Heart right ventricle (tissue), 16 donors: ENCODE data around the gene PPM1E. TPM values are rescaled to one million over a fixed set of nuclear protein-coding genes. Genes with fewer than 3 reads are reported as not detected.
"Not testable (repeated sequence)": the region's sequence is repeated elsewhere in the genome, so short reads cannot be mapped to it uniquely, and the experiment has no call there.

Experiments
- ATAC-seq, 8 donors: fragments of 200-7000 bp; cut with Tn5 transposase; one replicate each; pipeline ENCODE4 v1.9.1; 2020; ENCODE audit warnings: mild to moderate bottlenecking in 8 of 8, moderate library complexity in 8 of 8, moderate number of reproducible peaks in 1 of 8
- DNase-seq, 2 donors: peaks; one replicate each; pipeline ENCODE4 v3.0.0-alpha.2; 2020
- H3K27ac ChIP-seq, 10 donors: fragments of 200-600 bp; sonication (generic) in 2 of 10; one replicate each; pipeline versions ENCODE4 v1.5.0 to v1.8.0; 2020 to 2022; ENCODE audit warnings: mild to moderate bottlenecking in 3 of 10
- H3K27me3 ChIP-seq, 7 donors: fragments of 200-600 bp; one replicate each; pipeline ENCODE4 v1.8.0; 2021 to 2022; ENCODE audit warnings: mild to moderate bottlenecking in 2 of 7
- H3K36me3 ChIP-seq, 9 donors: fragments of 200-600 bp; sonication (generic) in 1 of 9; one replicate each; pipeline versions ENCODE4 v1.5.0 to v1.8.0; 2020 to 2022; ENCODE audit warnings: mild to moderate bottlenecking in 2 of 9
- H3K4me1 ChIP-seq, 9 donors: fragments of 200-600 bp; sonication (generic) in 1 of 9; one replicate each; pipeline versions ENCODE4 v1.5.0 to v1.8.0; 2020 to 2022; ENCODE audit warnings: mild to moderate bottlenecking in 4 of 9
- H3K4me3 ChIP-seq, 10 donors: fragments of 200-600 bp; sonication (generic) in 2 of 10; one replicate each; pipeline versions ENCODE4 v1.5.0 to v1.8.0; 2020 to 2022; ENCODE audit warnings: mild to moderate bottlenecking in 7 of 10, moderate library complexity in 2 of 10
- H3K9me3 ChIP-seq, 11 donors: fragments of 200-600 bp in 10 of 11; sonication (generic) in 2 of 11; one replicate each; pipeline versions ENCODE4 v1.5.0 to v1.8.0; 2013 to 2022; ENCODE audit warnings: mild to moderate bottlenecking in 2 of 11, control low read depth in 1 of 11, moderate library complexity in 1 of 11
- WGBS, 2 donors: extraction: QIAGEN DNeasy Blood & Tissue Kit; methylation state at CpG; one replicate each; pipeline ENCODE4 v1.1.7; 2013; ENCODE audit warnings: inconsistent platforms in 1 of 2; 5-methylcytosine and 5-hydroxymethylcytosine counted together
- intact Hi-C, 10 donors: fragments of 100-400 bp; cut with DNase I; formaldehyde crosslinking; loops; one replicate each; pipeline versions ENCODE4 v1.11.1 to v1.14.2; 2022
- polyA plus RNA-seq, 2 donors: library from polyadenylated mRNA; stranded (reverse); fragments of 200-250 nt; gene quantifications; one replicate each; pipeline ENCODE4 v1.2.3, GENCODE V29; 2013
- total RNA-seq, 10 donors: library from RNA; stranded (reverse); fragmentation: NEBNext Ultra II Directional in 3 of 10; extraction: Animal tissue kit (Norgen Biotek cat#: 25700) in 3 of 10; gene quantifications; one replicate each; pipeline versions ENCODE4 v1.2.1 to v1.2.4, GENCODE V29; 2021 to 2023
- TF ChIP-seq, protein P1 (sequence below), 9 donors: fragments of 200-600 bp; sonication (generic) in 2 of 9; IDR thresholded peaks; one replicate each; pipeline versions ENCODE4 v1.5.0 to v1.8.0; 2021 to 2022; ENCODE audit warnings: antibody characterized with exemption in 9 of 9, mild to moderate bottlenecking in 5 of 9, moderate library complexity in 1 of 9
- donor health status: Arrhythmogenic right ventricular cardiomyopathy.
- donor health status: ischemic (EF 13 %, LVEDD 7.1; RV severe dilation, severe dysfunction).
- donor health status: healthy with polysubstance abuse.
- donor health status: DM: no; HTN: yes; CAD: no.
- donor health status: DM: no; HTN: no; CAD: no.
- donor health status: ischemic (EF 25% LVEDD 6.9; RV normal size, moderate dysfunction).
- donor health status: ischemic (EF 25% LVEDD 5.7; RV mildly dilated, moderate dysfunction).
- donor health status: healthy.
- donor health status: DM: yes; HTN: yes; CAD: no.
- donor health status: Ischemic cardiomyopathy.
- donor health status: ischemic (EF 35%, LVEDD 5.7; RV mildly dilated, moderate dysfunction).
- donor health status: nonischemic (EF 11% LVEDD 7.7; RV severe dilation, severe dysfunction).
- donor health status: DM: yes; HTN: yes; CAD: no.
- donor health status: PGD.
- donor health status: ischemic (EF 29% LVEDD 5.4; RV normal size, mild dysfunction).
- donor health status: nonischemic (EF 23%, LVEDD 6.1; RV moderate dilation, normal function).

Gene PPM1E
- total and polyA plus RNA-seq, 12 donors = 0.14 to 3.1 (median 0.41) TPM

DNA sequence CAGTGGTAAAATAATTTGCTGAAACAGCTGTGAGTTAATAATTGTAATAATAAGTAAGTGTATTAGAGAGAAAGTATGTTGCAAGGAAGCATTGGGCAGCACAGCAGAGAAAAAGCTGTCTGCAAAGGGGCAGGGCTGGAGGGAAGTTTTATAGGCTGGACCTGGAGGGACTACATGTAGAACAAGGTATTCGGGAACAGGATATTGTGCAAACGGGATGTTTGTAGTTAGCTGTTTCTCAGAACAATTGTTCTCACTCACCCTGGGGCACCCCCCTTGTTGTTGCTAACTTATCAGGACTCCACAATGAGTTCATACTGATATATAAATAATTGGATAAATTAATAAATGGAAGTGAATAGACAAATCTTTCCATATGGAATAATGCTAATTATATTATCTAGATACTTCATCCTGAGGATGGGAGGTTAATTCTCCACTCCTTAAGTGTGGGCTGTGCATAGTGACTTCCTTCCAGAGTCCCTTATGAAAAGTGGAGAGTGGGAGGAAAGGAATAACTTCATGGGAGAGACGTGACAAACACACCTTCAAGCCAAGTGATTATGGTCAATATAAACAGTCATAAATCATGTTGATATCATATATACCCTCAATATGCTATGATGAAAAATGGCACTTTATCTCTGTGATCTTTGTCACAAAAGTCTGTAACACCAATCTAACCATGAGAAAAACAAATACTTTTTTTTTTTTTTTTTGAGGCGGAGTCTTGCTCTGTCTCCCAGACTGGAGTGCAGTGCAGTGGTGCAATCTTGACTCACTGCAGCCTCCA, 85.4 kb downstream of the PPM1E start:
- Histone ChIP-seq H3K27ac (no peak overlapping the region), H3K36me3 (no peaks in the 10 kb centered on the region), H3K4me1 (no peaks in the 10 kb centered on the region), H3K27me3 (no peaks in the 10 kb centered on the region), H3K4me3 (no peak overlapping the region), H3K9me3 (peaks cover 0 to 5% (median 0%) of the 10 kb centered on the region in 11 donors)
- ATAC-seq (no peak), DNase-seq (no peak)
- TF ChIP-seq, protein P1, sequence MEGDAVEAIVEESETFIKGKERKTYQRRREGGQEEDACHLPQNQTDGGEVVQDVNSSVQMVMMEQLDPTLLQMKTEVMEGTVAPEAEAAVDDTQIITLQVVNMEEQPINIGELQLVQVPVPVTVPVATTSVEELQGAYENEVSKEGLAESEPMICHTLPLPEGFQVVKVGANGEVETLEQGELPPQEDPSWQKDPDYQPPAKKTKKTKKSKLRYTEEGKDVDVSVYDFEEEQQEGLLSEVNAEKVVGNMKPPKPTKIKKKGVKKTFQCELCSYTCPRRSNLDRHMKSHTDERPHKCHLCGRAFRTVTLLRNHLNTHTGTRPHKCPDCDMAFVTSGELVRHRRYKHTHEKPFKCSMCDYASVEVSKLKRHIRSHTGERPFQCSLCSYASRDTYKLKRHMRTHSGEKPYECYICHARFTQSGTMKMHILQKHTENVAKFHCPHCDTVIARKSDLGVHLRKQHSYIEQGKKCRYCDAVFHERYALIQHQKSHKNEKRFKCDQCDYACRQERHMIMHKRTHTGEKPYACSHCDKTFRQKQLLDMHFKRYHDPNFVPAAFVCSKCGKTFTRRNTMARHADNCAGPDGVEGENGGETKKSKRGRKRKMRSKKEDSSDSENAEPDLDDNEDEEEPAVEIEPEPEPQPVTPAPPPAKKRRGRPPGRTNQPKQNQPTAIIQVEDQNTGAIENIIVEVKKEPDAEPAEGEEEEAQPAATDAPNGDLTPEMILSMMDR (IDR thresholded peaks at IDR 0.05) = no peak
- intact Hi-C loops = no loop called here
- WGBS, 2 donors = 57 to 74% methylated on average over 4 of the region's 4 CpGs

DNA sequence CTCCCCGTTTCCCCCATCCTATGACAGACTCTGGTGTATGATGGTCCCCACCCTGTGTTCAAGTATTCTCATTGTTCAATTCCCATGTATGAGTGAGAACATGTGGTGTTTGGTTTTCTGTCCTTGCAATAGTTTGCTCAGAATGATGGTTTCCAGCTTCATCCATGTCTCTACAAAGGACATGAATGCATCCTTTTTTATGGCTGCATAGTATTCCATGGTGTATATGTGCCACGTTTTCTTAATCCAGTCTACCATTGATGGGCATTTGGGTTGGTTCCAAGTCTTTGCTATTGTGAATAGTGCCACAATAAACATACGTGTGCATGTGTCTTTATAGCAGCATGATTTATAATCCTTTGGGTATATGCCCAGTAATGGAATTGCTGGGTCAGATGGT, 90.8 kb downstream of the PPM1E start:
- WGBS, 2 donors = 69% methylated on average over 2 to 3 of the region's 3 CpGs
- H3K36me3 ChIP-seq, H3K27me3 ChIP-seq, H3K4me3 ChIP-seq, intact Hi-C loops, H3K4me1 ChIP-seq, H3K27ac ChIP-seq, DNase-seq, ATAC-seq: not testable (repeated sequence)
- peaks cover 0 to 32% (median 0%) of the 10 kb centered on the region in 11 donors for H3K9me3 ChIP-seq

DNA sequence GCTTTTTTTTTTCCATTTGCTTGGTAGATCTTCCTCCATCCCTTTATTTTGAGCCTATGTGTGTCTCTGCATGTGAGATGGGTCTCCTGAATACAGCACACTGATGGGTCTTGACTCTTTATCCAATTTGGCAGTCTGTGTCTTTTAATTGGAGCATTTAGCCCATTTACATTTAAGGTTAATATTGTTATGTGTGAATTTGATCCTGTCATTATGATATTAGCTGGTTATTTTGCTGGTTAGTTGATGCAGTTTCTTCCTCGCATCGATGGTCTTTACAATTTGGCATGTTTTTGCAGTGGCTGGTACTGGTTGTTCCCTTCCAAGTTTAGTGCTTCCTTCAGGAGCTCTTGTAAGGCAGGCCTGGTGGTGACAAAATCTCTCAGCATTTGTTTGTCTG, 94.5 kb downstream of the PPM1E start:
- intact Hi-C loops, H3K4me1 ChIP-seq, DNase-seq, H3K4me3 ChIP-seq, H3K27ac ChIP-seq, ATAC-seq, H3K36me3 ChIP-seq, H3K27me3 ChIP-seq: not testable (repeated sequence)
- 93 to 94% methylated on average over 2 of the region's 2 CpGs for WGBS, 2 donors
- peaks cover 0 to 37% (median 0%) of the 10 kb centered on the region in 11 donors for H3K9me3 ChIP-seq

DNA sequence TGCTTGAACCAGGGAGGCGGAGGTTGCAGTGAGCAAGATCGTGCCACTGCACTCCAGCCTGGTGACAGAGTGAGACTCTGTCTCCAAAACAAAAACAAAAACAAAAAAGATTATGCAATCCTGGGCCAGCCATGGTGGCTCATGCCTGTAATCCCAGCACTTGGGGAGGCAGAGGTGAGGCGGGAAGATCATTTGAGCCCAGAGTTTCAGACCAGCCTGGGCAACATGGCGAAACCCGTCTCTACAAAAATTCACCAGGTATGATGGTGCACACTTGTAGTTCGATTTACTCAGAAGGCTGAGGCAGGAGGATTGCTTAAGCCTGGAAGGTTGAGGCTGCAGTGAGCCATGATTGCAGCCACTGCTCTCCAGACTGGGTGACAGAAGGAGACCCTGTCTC, 109.6 kb downstream of the PPM1E start:
- Histone ChIP-seq H3K4me3 (no peak overlapping the region), H3K9me3 (peaks cover 0 to 10% (median 0%) of the 10 kb centered on the region in 11 donors), H3K4me1 (no peaks in the 10 kb centered on the region), H3K36me3 (no peaks in the 10 kb centered on the region), H3K27ac (no peak overlapping the region), H3K27me3 (no peaks in the 10 kb centered on the region)
- ATAC-seq = no peak
- intact Hi-C loops = no loop called here
- WGBS, 2 donors = 84 to 91% methylated on average over 6 of the region's 6 CpGs
- no peak for DNase-seq
- TF ChIP-seq, protein P1 (IDR thresholded peaks at IDR 0.05) = no peak

DNA sequence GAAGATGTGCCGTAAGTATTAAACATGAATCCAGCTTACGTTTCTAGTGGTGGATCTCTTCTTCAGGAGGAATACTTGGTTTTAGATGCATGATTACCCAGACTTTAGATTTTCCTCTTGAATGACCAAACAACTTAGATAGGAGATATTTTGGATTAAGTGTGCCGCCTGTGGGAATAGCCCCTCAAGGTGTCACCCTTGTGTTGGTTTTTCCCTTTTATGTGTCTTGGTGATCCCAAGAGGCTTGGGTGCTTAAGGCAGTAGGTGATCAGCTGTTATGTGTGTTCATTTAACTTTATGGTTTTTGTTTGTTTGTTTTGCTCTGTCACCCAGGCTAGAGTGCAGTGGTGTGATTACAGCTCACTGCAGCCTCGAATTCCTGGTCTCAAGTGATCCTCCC, 115.1 kb downstream of the PPM1E start:
- no peak for DNase-seq
- WGBS, 2 donors = 89 to 90% methylated on average over 4 of the region's 4 CpGs
- ATAC-seq = no peak
- H3K36me3 ChIP-seq = no peaks in the 10 kb centered on the region
- TF ChIP-seq, protein P1 (IDR thresholded peaks at IDR 0.05) = no peak
- H3K27ac ChIP-seq = no peak overlapping the region
- no peaks in the 10 kb centered on the region for H3K27me3 ChIP-seq
- H3K9me3 ChIP-seq = no peaks in the 10 kb centered on the region
- no peak overlapping the region for H3K4me3 ChIP-seq
- no peaks in the 10 kb centered on the region for H3K4me1 ChIP-seq
- intact Hi-C loops = no loop called here
